Colonic mucosa (tissue), 4 donors: ENCODE measurements around the gene MS4A1. TPM values are rescaled to one million over a fixed set of nuclear protein-coding genes. Genes with fewer than 3 reads are reported as not detected.

ENCODE experiments used
- DNase-seq: peaks from one replicate; pipeline ENCODE4 v3.0.0-alpha.2; 2020
- H3K27ac ChIP-seq: fragments of 200-600 bp; one replicate; pipeline ENCODE4 v1.8.0; 2021
- H3K27me3 ChIP-seq: fragments of 200-600 bp; one replicate; pipeline ENCODE4 v1.8.0; 2021
- H3K36me3 ChIP-seq: fragments of 200-600 bp; one replicate; pipeline ENCODE4 v1.8.0; 2021
- H3K4me1 ChIP-seq: fragments of 200-600 bp; one replicate; pipeline ENCODE4 v1.8.0; 2021; ENCODE audit warnings: mild to moderate bottlenecking
- H3K4me3 ChIP-seq: fragments of 200-600 bp; one replicate; pipeline ENCODE4 v1.8.0; 2021
- H3K9ac ChIP-seq, 2 donors: one replicate each; pipeline ENCODE4 v1.7.0; 2013; ENCODE audit warnings: control low read depth in 2 of 2, low read depth in 2 of 2, low read length in 2 of 2
- H3K9me3 ChIP-seq: fragments of 200-600 bp; one replicate; pipeline ENCODE4 v1.8.0; 2021
- intact Hi-C: fragments of 100-400 bp; cut with DNase I; formaldehyde crosslinking; loops from one replicate; pipeline ENCODE4 v1.14.1; 2022
- total RNA-seq, 2 donors: library from RNA; stranded (reverse); fragmentation: NEBNext Ultra II Directional in 1 of 2; extraction: Animal tissue kit (Norgen Biotek cat#: 25700) in 1 of 2; gene quantifications; one replicate each; pipeline ENCODE4 v1.2.1, GENCODE V29; 2021
- TF ChIP-seq, protein P1 (sequence below): fragments of 200-600 bp; IDR thresholded peaks from one replicate; pipeline ENCODE4 v1.8.0; 2022; ENCODE audit warnings: antibody characterized with exemption, mild to moderate bottlenecking
- donor health status: healthy.
- donor health status: DM: no; HTN: no; CAD: no.
- donor health status: DM: no; HTN: no; CAD: no.

MS4A1 gene
- total RNA-seq, result under 1 TPM; 0.96 to 0.98 TPM

DNA sequence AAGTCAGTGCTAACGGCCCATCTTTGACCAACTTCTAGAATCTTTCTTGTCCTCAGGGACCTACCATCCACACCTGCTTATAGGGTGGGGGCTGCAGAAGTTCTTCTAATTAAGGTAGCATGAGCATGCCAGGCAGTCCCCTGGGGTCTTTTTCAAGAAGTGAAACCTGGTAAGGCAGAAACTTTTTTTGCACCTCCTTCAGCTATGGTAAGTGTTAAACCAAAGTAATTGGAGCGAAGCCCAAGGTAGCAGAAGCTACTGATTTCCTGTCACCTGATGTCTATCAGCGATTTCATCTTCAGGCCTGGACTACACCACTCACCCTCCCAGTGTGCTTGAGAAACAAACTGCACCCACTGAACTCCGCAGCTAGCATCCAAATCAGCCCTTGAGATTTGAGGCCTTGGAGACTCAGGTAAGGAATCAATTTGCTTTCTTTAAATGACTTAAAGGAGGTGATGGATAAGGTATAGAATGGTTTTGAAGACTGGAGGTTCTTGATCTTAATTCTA, at the start of gene MS4A1:
TSS of gene MS4A1 (plus strand) at position 317 of the 512 bp plus-strand sequence. CDS start 6,528 bp downstream, outside the sequence.
- Histone ChIP-seq H3K9ac (no peak within 1 kb of the TSS), H3K9me3 (no peaks in the 10 kb centered on the region), H3K4me1 (no peaks in the 10 kb centered on the region), H3K27ac (no peak within 1 kb of the TSS), H3K36me3 (no peaks in the 10 kb centered on the region), H3K4me3 (no peak within 1 kb of the TSS), H3K27me3 (no peaks in the 10 kb centered on the region)
- no peak for DNase-seq
- TF ChIP-seq, protein P1, sequence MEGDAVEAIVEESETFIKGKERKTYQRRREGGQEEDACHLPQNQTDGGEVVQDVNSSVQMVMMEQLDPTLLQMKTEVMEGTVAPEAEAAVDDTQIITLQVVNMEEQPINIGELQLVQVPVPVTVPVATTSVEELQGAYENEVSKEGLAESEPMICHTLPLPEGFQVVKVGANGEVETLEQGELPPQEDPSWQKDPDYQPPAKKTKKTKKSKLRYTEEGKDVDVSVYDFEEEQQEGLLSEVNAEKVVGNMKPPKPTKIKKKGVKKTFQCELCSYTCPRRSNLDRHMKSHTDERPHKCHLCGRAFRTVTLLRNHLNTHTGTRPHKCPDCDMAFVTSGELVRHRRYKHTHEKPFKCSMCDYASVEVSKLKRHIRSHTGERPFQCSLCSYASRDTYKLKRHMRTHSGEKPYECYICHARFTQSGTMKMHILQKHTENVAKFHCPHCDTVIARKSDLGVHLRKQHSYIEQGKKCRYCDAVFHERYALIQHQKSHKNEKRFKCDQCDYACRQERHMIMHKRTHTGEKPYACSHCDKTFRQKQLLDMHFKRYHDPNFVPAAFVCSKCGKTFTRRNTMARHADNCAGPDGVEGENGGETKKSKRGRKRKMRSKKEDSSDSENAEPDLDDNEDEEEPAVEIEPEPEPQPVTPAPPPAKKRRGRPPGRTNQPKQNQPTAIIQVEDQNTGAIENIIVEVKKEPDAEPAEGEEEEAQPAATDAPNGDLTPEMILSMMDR, result no peak
- intact Hi-C loops, result no loop called here

DNA sequence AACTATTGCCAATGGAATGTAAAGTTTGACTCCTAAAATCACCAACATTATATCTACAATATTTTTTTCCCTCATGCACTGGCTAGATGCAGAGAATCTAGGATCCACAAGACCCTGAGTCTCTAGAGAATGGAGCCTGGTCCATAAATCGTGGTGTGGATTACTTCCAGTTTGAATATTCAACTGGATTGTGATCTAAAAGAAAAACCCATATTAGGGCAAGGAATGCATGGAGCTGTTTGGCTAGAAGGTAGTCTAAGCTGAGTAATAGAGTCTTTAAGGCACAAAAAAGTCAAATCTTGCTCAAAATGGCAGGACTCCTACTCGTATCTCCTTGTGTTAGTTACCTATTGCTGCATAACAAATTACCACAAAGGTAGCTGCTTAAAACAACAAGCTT, 35.6 kb upstream of the MS4A1 start:
- Histone ChIP-seq H3K27ac (no peak overlapping the region), H3K9me3 (no peaks in the 10 kb centered on the region), H3K36me3 (no peaks in the 10 kb centered on the region), H3K4me1 (no peaks in the 10 kb centered on the region), H3K4me3 (no peak overlapping the region), H3K9ac (no peak overlapping the region), H3K27me3 (no peaks in the 10 kb centered on the region)
- DNase-seq, result no peak
- intact Hi-C loops, result no loop called here
- TF ChIP-seq, protein P1, result no peak

DNA sequence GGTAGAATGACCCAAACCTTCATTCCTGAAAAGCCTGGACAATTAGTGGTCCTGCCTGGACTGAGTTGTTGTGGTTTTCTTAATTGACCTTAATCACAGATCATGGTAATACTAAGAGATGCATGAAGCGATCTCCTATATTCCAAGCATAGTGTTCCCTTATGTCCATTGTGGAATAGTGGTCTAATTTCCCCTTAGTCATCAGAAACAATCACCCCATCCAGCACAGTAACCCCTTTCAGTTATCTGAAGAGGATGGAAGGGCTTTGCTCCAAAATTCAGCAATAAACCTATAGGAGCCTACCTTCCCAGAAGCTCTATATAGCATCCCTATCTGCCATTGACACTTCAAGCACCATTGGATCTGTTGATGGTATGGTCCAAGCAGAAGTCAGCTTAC, 33.0 kb upstream of the MS4A1 start:
- Histone ChIP-seq H3K27me3 (no peaks in the 10 kb centered on the region), H3K9ac (no peak overlapping the region), H3K36me3 (no peaks in the 10 kb centered on the region), H3K4me1 (no peaks in the 10 kb centered on the region), H3K27ac (no peak overlapping the region), H3K4me3 (no peak overlapping the region), H3K9me3 (no peaks in the 10 kb centered on the region)
- TF ChIP-seq, protein P1, result no peak
- intact Hi-C loops, result no loop called here
- DNase-seq, result no peak

DNA sequence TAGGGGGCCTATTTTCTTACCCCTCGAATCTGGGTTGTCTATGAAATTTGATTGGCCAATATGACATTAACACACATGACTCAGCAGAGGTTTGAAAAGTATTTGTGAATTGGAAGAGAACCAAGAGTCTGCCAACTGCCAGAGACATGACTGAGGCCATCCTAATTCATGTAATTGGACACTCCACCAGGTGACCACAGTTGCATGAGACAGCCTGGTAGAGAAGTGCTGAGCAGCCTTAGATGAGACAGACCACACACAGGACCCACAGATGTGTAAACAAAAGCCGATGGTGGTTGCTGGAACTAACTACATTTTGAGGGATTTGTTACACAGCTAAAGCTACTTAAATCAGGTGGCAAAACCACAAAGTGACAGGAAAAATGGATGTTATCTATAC, 27.1 kb upstream of the MS4A1 start:
- Histone ChIP-seq H3K27ac (no peak overlapping the region), H3K9me3 (no peaks in the 10 kb centered on the region), H3K4me3 (no peak overlapping the region), H3K27me3 (no peaks in the 10 kb centered on the region), H3K4me1 (no peaks in the 10 kb centered on the region), H3K9ac (no peak overlapping the region), H3K36me3 (no peaks in the 10 kb centered on the region)
- TF ChIP-seq, protein P1, result no peak
- intact Hi-C loops, result no loop called here
- no peak for DNase-seq

DNA sequence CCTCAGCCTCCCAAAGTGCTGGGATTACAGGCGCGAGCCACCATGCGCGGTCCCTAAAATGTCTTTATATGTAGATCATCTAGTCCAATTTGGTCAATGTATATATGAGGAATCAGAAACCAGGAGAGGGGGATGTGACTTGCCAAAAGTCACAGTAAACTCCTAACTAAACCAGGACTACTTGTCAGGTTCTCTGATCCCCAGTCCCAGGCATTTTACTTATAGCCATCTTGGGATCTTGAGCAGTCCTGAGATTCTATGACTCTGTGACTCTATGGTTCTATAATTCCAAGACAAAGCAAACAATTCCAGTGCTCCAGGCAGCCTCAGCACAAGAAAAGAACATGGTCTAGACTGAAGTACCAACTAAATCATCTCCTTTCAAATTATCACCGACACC, 26.4 kb upstream of the MS4A1 start, which contains the start of gene MS4A5:
TSS of gene MS4A5 (plus strand) at position 301 of the 400 bp plus-strand sequence. CDS start 103 bp downstream, outside the sequence.
- Histone ChIP-seq H3K36me3 (no peaks in the 10 kb centered on the region), H3K4me3 (no peak within 1 kb of the TSS), H3K27ac (no peak within 1 kb of the TSS), H3K4me1 (no peaks in the 10 kb centered on the region), H3K27me3 (no peaks in the 10 kb centered on the region), H3K9ac (no peak within 1 kb of the TSS), H3K9me3 (no peaks in the 10 kb centered on the region)
- intact Hi-C loops, result no loop called here
- TF ChIP-seq, protein P1, result no peak
- DNase-seq, result no peak
